GM21360 (cell line): Measurements from ENCODE around the gene DDI2.
A peak's percentile ranks its signal among the peaks of the same experiment; 100 is the strongest.

Source experiments
- ATAC-seq: cut with Tn5 transposase; IDR thresholded peaks from one replicate; pipeline ENCODE4 v1.9.1; 2021; ENCODE audit warnings: mild to moderate bottlenecking, moderate library complexity; ENCODE audit not compliant: unreplicated experiment

The DDI2 gene

GRCh38 chr1:15605398-15606383 lies 11.6 kb upstream of the DDI2 start:
- no peak for ATAC-seq

GRCh38 chr1:15609631-15610030 lies 7.6 kb upstream of the DDI2 start:
- ATAC-seq: no peak

- ATAC-seq: no peak
These were observed 7.1 kb upstream of the DDI2 start for GRCh38 chr1:15610167-15610566.

- ATAC-seq: no peak
These were observed 685 bp upstream of the DDI2 start for GRCh38 chr1:15616373-15617172.

GRCh38 chr1:15618077-15618654 lies 908 bp downstream of the DDI2 start:
- ATAC-seq: no peak

- no peak for ATAC-seq
These were observed 1.6 kb downstream of the DDI2 start for GRCh38 chr1:15618655-15619525.

- no peak for ATAC-seq
These were observed 2.9 kb downstream of the DDI2 start for GRCh38 chr1:15620155-15620545.

GRCh38 chr1:15620902-15621682 lies 3.8 kb downstream of the DDI2 start:
- no peak for ATAC-seq

GRCh38 chr1:15621975-15622374 lies 4.7 kb downstream of the DDI2 start:
- no peak for ATAC-seq

GRCh38 chr1:15622712-15623373 lies 5.6 kb downstream of the DDI2 start:
- ATAC-seq: no peak

GRCh38 chr1:15623435-15623834 lies 6.2 kb downstream of the DDI2 start:
- ATAC-seq: no peak

- ATAC-seq: no peak
These were observed 7.0 kb downstream of the DDI2 start for GRCh38 chr1:15624133-15624714.

GRCh38 chr1:15625056-15625917 lies 8.0 kb downstream of the DDI2 start:
- no peak for ATAC-seq

- ATAC-seq: no peak
These were observed 9.2 kb downstream of the DDI2 start for GRCh38 chr1:15626269-15626950.

- peak; percentile 49 for ATAC-seq
These were observed 10.2 kb downstream of the DDI2 start for GRCh38 chr1:15627343-15627988.

GRCh38 chr1:15628003-15628402 lies 10.7 kb downstream of the DDI2 start:
- no peak for ATAC-seq
